ENCODE measurements around the gene REPIN1.

GRCh38 chr7:150390205-150390604 lies 21.6 kb downstream of the REPIN1 start:
- TF ChIP-seq CTCF (IDR thresholded peaks at IDR 0.05), result no peak
- no peak for TF ChIP-seq ZFX (IDR thresholded peaks at IDR 0.05; ENCODE audit: borderline replicate concordance)

All from 22Rv1 (cell line).